Retinal pigment epithelial cell (primary cell): ENCODE data around the gene TTLL5.

ENCODE experiments used
- DNase-seq: peaks from one replicate; pipeline ENCODE4 v3.0.0-alpha.2; 2010; ENCODE audit warnings: low read depth
- H3K4me3 ChIP-seq: 2 replicates; pipeline ENCODE4 v1.5.1; 2011; ENCODE audit warnings: mild to moderate bottlenecking, low read length, control low read depth, moderate library complexity
- TF ChIP-seq, protein P1 (sequence below): conservative IDR thresholded peaks from 2 replicates; pipeline ENCODE4 v1.5.1; 2011; ENCODE audit warnings: low read depth, low read length, control low read depth, inconsistent platforms

Gene TTLL5

DNA sequence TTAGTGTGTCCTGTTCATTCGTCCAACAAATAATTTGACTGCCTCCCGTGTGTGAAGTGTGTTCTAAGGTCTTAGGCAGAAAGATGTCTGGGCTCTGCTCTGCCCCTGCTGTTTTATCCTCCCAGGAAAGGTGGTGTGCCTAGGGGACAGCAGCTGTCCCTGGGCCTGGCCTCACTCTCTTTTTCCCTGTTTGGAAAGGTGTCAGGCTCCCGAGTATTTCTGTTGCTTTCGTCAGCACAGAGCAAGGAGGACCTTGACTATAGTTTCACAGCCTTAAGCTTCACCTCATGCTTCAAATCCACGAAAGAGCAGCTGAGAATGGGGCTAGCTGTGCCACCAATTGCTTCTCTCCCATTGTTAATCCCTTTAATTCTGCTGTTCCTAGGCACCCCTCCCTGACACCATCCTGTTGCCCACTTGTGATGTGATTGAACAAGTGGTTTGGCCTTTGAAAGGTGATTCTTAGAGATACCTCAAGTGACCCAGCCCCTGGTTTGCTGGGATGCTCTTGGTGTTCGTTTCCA, 266.6 kb downstream of the TTLL5 start:
- TF ChIP-seq, protein P1, sequence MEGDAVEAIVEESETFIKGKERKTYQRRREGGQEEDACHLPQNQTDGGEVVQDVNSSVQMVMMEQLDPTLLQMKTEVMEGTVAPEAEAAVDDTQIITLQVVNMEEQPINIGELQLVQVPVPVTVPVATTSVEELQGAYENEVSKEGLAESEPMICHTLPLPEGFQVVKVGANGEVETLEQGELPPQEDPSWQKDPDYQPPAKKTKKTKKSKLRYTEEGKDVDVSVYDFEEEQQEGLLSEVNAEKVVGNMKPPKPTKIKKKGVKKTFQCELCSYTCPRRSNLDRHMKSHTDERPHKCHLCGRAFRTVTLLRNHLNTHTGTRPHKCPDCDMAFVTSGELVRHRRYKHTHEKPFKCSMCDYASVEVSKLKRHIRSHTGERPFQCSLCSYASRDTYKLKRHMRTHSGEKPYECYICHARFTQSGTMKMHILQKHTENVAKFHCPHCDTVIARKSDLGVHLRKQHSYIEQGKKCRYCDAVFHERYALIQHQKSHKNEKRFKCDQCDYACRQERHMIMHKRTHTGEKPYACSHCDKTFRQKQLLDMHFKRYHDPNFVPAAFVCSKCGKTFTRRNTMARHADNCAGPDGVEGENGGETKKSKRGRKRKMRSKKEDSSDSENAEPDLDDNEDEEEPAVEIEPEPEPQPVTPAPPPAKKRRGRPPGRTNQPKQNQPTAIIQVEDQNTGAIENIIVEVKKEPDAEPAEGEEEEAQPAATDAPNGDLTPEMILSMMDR: no peak
- H3K4me3 ChIP-seq: no peak overlapping the region
- no peak for DNase-seq

DNA sequence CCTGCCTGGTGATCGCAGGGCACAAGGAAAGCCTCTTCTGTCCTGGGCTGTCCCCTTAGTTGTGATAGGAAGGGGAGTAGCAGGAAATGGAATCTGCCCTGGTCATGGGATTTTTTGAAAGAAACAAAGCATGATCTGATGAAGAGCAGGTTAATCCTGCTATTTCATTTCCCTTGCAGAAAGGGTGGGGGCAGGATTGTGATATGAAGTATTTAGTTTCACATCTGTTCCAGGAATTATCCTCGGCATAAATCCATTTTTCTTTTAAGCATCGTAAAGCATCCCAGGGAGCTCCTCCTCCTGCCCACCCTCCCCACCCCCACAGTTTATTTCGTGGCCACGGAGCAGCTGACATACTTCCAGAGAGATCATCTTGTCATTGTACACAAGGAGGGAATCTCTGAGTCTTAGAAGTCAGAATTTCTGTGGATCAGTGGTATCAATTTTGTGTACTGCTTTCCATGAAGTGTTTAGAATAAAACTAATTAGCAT, 267.7 kb downstream of the TTLL5 start:
- TF ChIP-seq, protein P1: no peak
- peak; percentile 10 for DNase-seq
- H3K4me3 ChIP-seq: peak overlapping the region; percentile 9

DNA sequence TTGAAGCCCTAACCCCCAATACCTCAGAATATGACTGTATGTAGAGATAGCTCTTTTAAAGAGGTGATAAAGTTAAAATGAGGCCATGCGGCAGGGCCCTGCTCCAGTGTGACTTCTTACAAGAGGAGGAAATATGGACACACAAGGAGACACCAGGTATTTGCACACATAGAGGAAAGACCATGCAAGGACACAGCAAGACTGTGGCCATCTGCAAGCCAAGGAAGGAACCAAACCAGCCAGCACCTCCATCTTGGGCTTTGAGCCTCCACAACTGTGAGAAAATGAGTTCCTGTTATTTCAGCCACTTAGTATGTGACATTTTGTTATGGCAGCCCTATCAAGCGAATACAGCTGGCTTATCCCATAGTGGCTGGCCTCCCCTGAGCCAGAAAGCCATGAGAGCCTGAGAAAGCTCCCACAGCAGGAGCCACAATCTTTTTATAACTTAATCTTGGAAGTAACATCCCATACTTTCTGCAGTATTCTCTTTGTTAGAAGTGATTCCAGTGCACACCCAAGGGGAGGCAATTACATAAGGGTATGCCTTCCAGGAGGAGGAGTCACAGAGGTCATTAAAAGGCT, 272.8 kb downstream of the TTLL5 start:
- DNase-seq: no peak
- TF ChIP-seq, protein P1: no peak
- no peak overlapping the region for H3K4me3 ChIP-seq

DNA sequence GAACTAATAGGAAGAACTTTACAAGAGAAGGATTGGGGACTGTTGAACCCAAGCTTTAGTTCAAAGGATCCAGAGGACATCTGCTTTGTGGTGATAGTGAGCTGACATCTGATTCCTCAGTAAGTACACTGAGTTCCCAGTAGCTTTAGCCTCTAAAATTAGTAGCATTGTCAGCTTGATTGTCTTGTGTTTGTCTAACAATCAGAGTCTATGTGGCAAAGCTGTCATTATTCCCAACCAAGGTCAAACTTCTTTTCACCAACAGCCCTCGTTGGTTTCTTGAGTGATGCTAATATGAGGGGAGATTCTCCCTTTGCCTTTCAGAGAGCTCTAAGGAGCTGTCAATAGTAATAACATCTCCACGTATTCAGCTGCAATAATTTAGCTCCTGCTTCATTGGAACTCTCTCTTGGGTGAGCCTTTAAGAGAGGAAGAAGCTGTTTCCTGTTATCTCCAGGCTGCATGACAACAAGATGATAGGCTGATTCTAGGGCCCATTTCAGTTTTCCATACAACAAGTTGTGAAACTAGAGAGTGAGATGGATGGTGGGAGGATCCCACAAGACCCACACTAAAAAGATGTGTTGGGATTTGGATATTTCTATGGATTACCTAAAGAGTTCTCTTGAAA, 274.1 kb downstream of the TTLL5 start:
- TF ChIP-seq, protein P1: no peak
- DNase-seq: no peak
- no peak overlapping the region for H3K4me3 ChIP-seq

DNA sequence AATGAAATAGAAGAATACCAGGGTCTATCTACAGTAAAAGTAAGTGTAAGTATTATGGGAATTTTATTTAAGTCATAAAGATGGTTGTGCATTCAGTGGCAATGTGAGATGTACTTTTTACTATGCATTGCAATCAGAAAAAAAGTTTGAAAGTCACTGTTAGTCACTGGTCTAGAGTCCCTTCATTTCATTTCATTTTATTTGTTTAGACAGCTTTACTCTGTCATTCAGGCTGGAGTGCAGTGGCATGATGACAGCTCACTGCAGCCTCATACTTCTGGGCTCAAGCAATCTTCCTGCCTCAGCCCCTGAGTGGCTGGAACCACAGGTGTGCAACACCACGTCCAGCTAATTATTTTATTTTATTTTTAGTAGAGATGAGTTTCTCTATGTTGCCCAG, 278.2 kb downstream of the TTLL5 start:
- H3K4me3 ChIP-seq: no peak overlapping the region
- TF ChIP-seq, protein P1: no peak
- DNase-seq: no peak

DNA sequence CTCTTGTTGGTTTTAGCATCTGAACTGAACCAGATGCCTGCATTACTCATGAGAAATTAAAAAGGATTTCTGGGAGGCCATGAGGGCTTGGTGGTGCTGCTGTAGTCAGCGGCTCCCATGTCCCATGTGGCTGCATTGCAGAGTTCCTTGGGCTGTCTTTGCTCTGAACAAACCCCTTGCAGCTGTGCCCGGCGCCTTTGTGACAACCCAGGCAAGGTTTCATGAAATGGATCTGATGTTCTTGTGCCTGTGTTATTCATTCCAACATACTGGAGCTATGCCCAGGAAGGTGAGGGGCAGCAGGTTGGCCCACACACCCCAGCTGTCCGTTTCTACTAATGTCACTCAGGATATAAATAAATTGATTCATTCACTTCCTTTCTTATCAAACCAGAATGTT, 280.0 kb downstream of the TTLL5 start:
- no peak overlapping the region for H3K4me3 ChIP-seq
- no peak for DNase-seq
- TF ChIP-seq, protein P1: no peak
